HTERT RPE-1 (cell line): ENCODE data around the gene RTF2.

Experiments
- in situ Hi-C: fragments of 300-500 bp; cut with MboI; formaldehyde crosslinking; loops from 4 replicates; pipeline ENCODE4 v1.14.3; 2020; ENCODE audit warnings: low sequenced_read_pairs

Gene RTF2

GRCh38 chr20:56437196-56437960, 31.0 kb upstream of the RTF2 start:
- in situ Hi-C loops = no loop called here

GRCh38 chr20:56438284-56438683, 30.1 kb upstream of the RTF2 start:
- in situ Hi-C loops = no loop called here

GRCh38 chr20:56439771-56440291, 28.6 kb upstream of the RTF2 start:
- in situ Hi-C loops = no loop called here

- in situ Hi-C loops = no loop called here
Measured at GRCh38 chr20:56440346-56441007, 27.9 kb upstream of the RTF2 start.

- in situ Hi-C loops = no loop called here
Measured at GRCh38 chr20:56442389-56443365, 25.8 kb upstream of the RTF2 start.

- in situ Hi-C loops = no loop called here
Measured at GRCh38 chr20:56443654-56444540, 24.5 kb upstream of the RTF2 start.

- in situ Hi-C loops = no loop called here
Measured at GRCh38 chr20:56445130-56445529, 23.3 kb upstream of the RTF2 start.

- in situ Hi-C loops = no loop called here
Measured at GRCh38 chr20:56445540-56445939, 22.9 kb upstream of the RTF2 start.

- in situ Hi-C loops = no loop called here
Measured at GRCh38 chr20:56447227-56447626, 21.2 kb upstream of the RTF2 start.

- in situ Hi-C loops = no loop called here
Measured at GRCh38 chr20:56449459-56449858, 19.0 kb upstream of the RTF2 start.

- in situ Hi-C loops = no loop called here
Measured at GRCh38 chr20:56451056-56451765, 17.2 kb upstream of the RTF2 start.

- in situ Hi-C loops = no loop called here
Measured at GRCh38 chr20:56453352-56453751, 15.1 kb upstream of the RTF2 start.

- in situ Hi-C loops = no loop called here
Measured at GRCh38 chr20:56454754-56455153, 13.7 kb upstream of the RTF2 start.

- in situ Hi-C loops = no loop called here
Measured at GRCh38 chr20:56458206-56458821, 10.1 kb upstream of the RTF2 start.

- in situ Hi-C loops = no loop called here
Measured at GRCh38 chr20:56460459-56460858, 8.0 kb upstream of the RTF2 start.

GRCh38 chr20:56461576-56461975, 6.9 kb upstream of the RTF2 start:
- in situ Hi-C loops = no loop called here

- in situ Hi-C loops = no loop called here
Measured at GRCh38 chr20:56463428-56463827, 5.0 kb upstream of the RTF2 start.

- in situ Hi-C loops = no loop called here
Measured at GRCh38 chr20:56465997-56466396, 2.4 kb upstream of the RTF2 start.

- in situ Hi-C loops = no loop called here
Measured at GRCh38 chr20:56467968-56468315, 485 bp upstream of the RTF2 start.
